Aorta (tissue), 5 donors: Measurements from ENCODE around the gene SEMA3B. TPM values are rescaled to one million over a fixed set of nuclear protein-coding genes. Genes with fewer than 3 reads are reported as not detected.
A peak's percentile ranks its signal among the peaks of the same experiment; 100 is the strongest.

Source experiments
- ATAC-seq: fragments of 200-7000 bp; cut with Tn5 transposase; one replicate; pipeline ENCODE4 v1.9.1; 2022; ENCODE audit warnings: moderate library complexity; ENCODE audit not compliant: low FRiP score
- DNase-seq, 2 donors: peaks; one replicate each; pipeline ENCODE4 v3.0.0-alpha.2; 2020
- H3K27ac ChIP-seq, 2 donors: one replicate each; pipeline ENCODE4 v1.5.1; 2013; ENCODE audit warnings: low read length in 2 of 2, mild to moderate bottlenecking in 2 of 2, moderate library complexity in 2 of 2, control low read depth in 1 of 2, inconsistent platforms in 1 of 2, low read depth in 1 of 2
- H3K27me3 ChIP-seq, 2 donors: one replicate each; pipeline ENCODE4 v1.6.1; 2013; ENCODE audit warnings: control low read depth in 1 of 2, low read length in 1 of 2, mild to moderate bottlenecking in 1 of 2, moderate library complexity in 1 of 2; ENCODE audit not compliant: insufficient read depth in 2 of 2, control insufficient read depth in 1 of 2
- H3K36me3 ChIP-seq, 2 donors: one replicate each; pipeline ENCODE4 v1.6.1; 2013; ENCODE audit warnings: control low read depth in 1 of 2, low read length in 1 of 2, mild to moderate bottlenecking in 1 of 2; ENCODE audit not compliant: insufficient read depth in 2 of 2, control insufficient read depth in 1 of 2
- H3K4me1 ChIP-seq, 2 donors: one replicate each; pipeline ENCODE4 v1.6.1; 2013; ENCODE audit warnings: low read length in 2 of 2, control low read depth in 1 of 2, mild to moderate bottlenecking in 1 of 2, moderate library complexity in 1 of 2; ENCODE audit not compliant: insufficient read depth in 2 of 2, control insufficient read depth in 1 of 2
- H3K4me3 ChIP-seq, 2 donors: one replicate each; pipeline ENCODE4 v1.5.1; 2013; ENCODE audit warnings: low read length in 2 of 2, control low read depth in 1 of 2, mild to moderate bottlenecking in 1 of 2
- H3K9me3 ChIP-seq: one replicate; pipeline ENCODE4 v1.6.1; 2013; ENCODE audit warnings: mild to moderate bottlenecking, low read length; ENCODE audit not compliant: control insufficient read depth
- WGBS, 2 donors: extraction: QIAGEN DNeasy Blood & Tissue Kit; methylation state at CpG; one replicate each; pipeline ENCODE4 v1.1.7; 2013; 5-methylcytosine and 5-hydroxymethylcytosine counted together
- intact Hi-C, 2 donors: fragments of 100-400 bp; cut with DNase I; formaldehyde crosslinking; loops; one replicate each; pipeline versions ENCODE4 v1.14.2 to v1.15.0; 2022
- polyA plus RNA-seq, 2 donors: library from polyadenylated mRNA; stranded (reverse); fragments of 200-250 nt; gene quantifications; one replicate each; pipeline ENCODE4 v1.2.3, GENCODE V29; 2013
- total RNA-seq, 2 donors: library from RNA; stranded (reverse); fragmentation: NEBNext Ultra II Directional; extraction: Animal tissue kit (Norgen Biotek cat#: 25700); gene quantifications; one replicate each; pipeline ENCODE4 v1.2.1, GENCODE V29; 2021
- donor health status: healthy with polysubstance abuse.
- donor health status: Bipolar disorder and iron deficiency.
- donor health status: DM: no; HTN: no; CAD: no.
- donor health status: DM: no; HTN: no; CAD: no.
- donor health status: DM: yes; HTN: yes; CAD: no.

Gene SEMA3B
- total and polyA plus RNA-seq, 4 donors = 23.3 to 69.5 (median 41.7) TPM

GRCh38 chr3:50248387-50248786 is 20.6 kb upstream of the SEMA3B start:
- ATAC-seq (peak; percentile 17), DNase-seq (peak; percentile 80 to 84)
- no peaks in the 10 kb centered on the region for H3K9me3 ChIP-seq
- peak overlapping the region in 1 of 2 donors; percentile 23 for H3K27ac ChIP-seq
- peaks cover 0 to 2% of the 10 kb centered on the region in 2 donors for H3K36me3 ChIP-seq
- intact Hi-C loops = no loop called here
- H3K4me1 ChIP-seq = no peaks in the 10 kb centered on the region
- no peak overlapping the region for H3K4me3 ChIP-seq
- no peaks in the 10 kb centered on the region for H3K27me3 ChIP-seq
- 2 to 4% methylated on average over 3 of the region's 3 CpGs for WGBS, 2 donors

- DNase-seq = no peak
- ATAC-seq = no peak
- H3K27ac ChIP-seq = no peak overlapping the region
- H3K36me3 ChIP-seq = peaks cover 0 to 2% of the 10 kb centered on the region in 2 donors
- no peaks in the 10 kb centered on the region for H3K4me1 ChIP-seq
- intact Hi-C loops = no loop called here
- H3K4me3 ChIP-seq = no peak overlapping the region
- no peaks in the 10 kb centered on the region for H3K27me3 ChIP-seq
- WGBS, 2 donors = 84 to 87% methylated on average over 5 of the region's 5 CpGs
- H3K9me3 ChIP-seq = no peaks in the 10 kb centered on the region
These were observed 19.5 kb upstream of the SEMA3B start for GRCh38 chr3:50249457-50249856.

GRCh38 chr3:50250514-50250913 is 18.4 kb upstream of the SEMA3B start:
- intact Hi-C loops = no loop called here
- Histone ChIP-seq H3K9me3 (no peaks in the 10 kb centered on the region), H3K36me3 (peaks cover 0 to 2% of the 10 kb centered on the region in 2 donors), H3K4me3 (no peak overlapping the region), H3K4me1 (no peaks in the 10 kb centered on the region), H3K27ac (no peak overlapping the region), H3K27me3 (no peaks in the 10 kb centered on the region)
- ATAC-seq (no peak), DNase-seq (no peak)
- 88 to 92% methylated on average over 4 of the region's 4 CpGs for WGBS, 2 donors

- Histone ChIP-seq H3K4me1 (no peaks in the 10 kb centered on the region), H3K36me3 (peaks cover 0 to 2% of the 10 kb centered on the region in 2 donors), H3K4me3 (no peak overlapping the region), H3K9me3 (no peaks in the 10 kb centered on the region), H3K27me3 (no peaks in the 10 kb centered on the region), H3K27ac (no peak overlapping the region)
- intact Hi-C loops = no loop called here
- ATAC-seq (no peak), DNase-seq (no peak)
- WGBS, 2 donors = 67% methylated on average over 8 of the region's 8 CpGs
These were observed 17.7 kb upstream of the SEMA3B start for GRCh38 chr3:50251220-50251619.

GRCh38 chr3:50254577-50255250 is 14.2 kb upstream of the SEMA3B start:
- WGBS, 2 donors = 60 to 64% methylated on average over 8 of the region's 8 CpGs
- Histone ChIP-seq H3K4me3 (no peak overlapping the region), H3K27me3 (no peaks in the 10 kb centered on the region), H3K27ac (peak overlapping the region in 1 of 2 donors; percentile 9), H3K36me3 (peaks cover 0 to 6% of the 10 kb centered on the region in 2 donors), H3K4me1 (no peaks in the 10 kb centered on the region), H3K9me3 (no peaks in the 10 kb centered on the region)
- ATAC-seq (peak; percentile 56), DNase-seq (peak; percentile 82 to 88)
- intact Hi-C loops = no loop called here

GRCh38 chr3:50255251-50255615 is 13.7 kb upstream of the SEMA3B start:
- WGBS, 2 donors = 81 to 82% methylated on average over 9 of the region's 9 CpGs
- intact Hi-C loops = no loop called here

GRCh38 chr3:50256978-50257890 is 11.7 kb upstream of the SEMA3B start:
- Histone ChIP-seq H3K27ac (no peak overlapping the region), H3K4me1 (no peaks in the 10 kb centered on the region), H3K27me3 (no peaks in the 10 kb centered on the region), H3K9me3 (no peaks in the 10 kb centered on the region), H3K4me3 (no peak overlapping the region), H3K36me3 (peaks cover 0 to 6% of the 10 kb centered on the region in 2 donors)
- ATAC-seq (no peak), DNase-seq (peak in 1 of 2 donors; percentile 56)
- intact Hi-C loops = no loop called here
- WGBS, 2 donors = 86 to 87% methylated on average over 20 of the region's 20 CpGs

More at GRCh38 chr3:50255251-50255615, 13.7 kb upstream of the SEMA3B start:
- Histone ChIP-seq H3K27me3 (no peaks in the 10 kb centered on the region), H3K4me3 (no peak overlapping the region), H3K4me1 (no peaks in the 10 kb centered on the region), H3K27ac (peak overlapping the region in 1 of 2 donors; percentile 6), H3K9me3 (no peaks in the 10 kb centered on the region), H3K36me3 (peaks cover 0 to 6% of the 10 kb centered on the region in 2 donors)
- ATAC-seq (no peak), DNase-seq (no peak)

GRCh38 chr3:50258029-50258680 is 10.8 kb upstream of the SEMA3B start:
- Histone ChIP-seq H3K9me3 (no peaks in the 10 kb centered on the region), H3K4me1 (no peaks in the 10 kb centered on the region), H3K27ac (no peak overlapping the region), H3K36me3 (peaks cover 0 to 3% of the 10 kb centered on the region in 2 donors), H3K27me3 (no peaks in the 10 kb centered on the region), H3K4me3 (no peak overlapping the region)
- DNase-seq (peak in 1 of 2 donors; percentile 45), ATAC-seq (no peak)
- intact Hi-C loops = no loop called here
- WGBS, 2 donors = 86 to 87% methylated on average over 17 of the region's 17 CpGs
